GM10266 (cell line): ENCODE measurements around the gene P2RY6.
A peak's percentile ranks its signal among the peaks of the same experiment; 100 is the strongest.

Source experiments
- DNase-seq: peaks from one replicate; pipeline ENCODE4 v3.0.0; 2012; ENCODE audit errors: extremely low spot score
- TF ChIP-seq, protein P1 (sequence below): IDR thresholded peaks from 2 replicates; pipeline ENCODE4 v1.5.1; 2012; ENCODE audit warnings: mild to moderate bottlenecking, low read depth; ENCODE audit not compliant: control insufficient read depth, insufficient read depth; ENCODE audit errors: missing control alignments

Gene P2RY6

DNA sequence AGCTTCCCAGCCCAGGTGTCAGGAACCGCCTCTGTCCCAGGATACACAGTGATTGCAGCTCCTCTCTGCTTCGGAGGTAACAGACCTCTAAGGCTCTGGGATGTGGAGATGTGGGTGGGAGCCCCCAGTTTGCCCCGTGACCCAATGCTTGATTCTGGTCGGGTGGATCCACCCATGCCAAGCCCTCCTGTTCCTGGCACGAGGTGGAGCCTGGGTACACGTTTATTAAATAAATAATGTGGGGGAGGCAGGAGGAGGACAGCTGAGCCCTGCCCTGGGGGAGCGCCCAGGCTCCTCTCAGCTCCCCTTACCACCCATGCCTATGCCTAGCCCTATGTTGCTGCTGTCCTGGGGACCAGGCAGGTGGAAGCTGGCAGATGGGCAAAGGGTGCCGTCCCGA is 52.0 kb downstream of the P2RY6 start:
- TF ChIP-seq, protein P1, sequence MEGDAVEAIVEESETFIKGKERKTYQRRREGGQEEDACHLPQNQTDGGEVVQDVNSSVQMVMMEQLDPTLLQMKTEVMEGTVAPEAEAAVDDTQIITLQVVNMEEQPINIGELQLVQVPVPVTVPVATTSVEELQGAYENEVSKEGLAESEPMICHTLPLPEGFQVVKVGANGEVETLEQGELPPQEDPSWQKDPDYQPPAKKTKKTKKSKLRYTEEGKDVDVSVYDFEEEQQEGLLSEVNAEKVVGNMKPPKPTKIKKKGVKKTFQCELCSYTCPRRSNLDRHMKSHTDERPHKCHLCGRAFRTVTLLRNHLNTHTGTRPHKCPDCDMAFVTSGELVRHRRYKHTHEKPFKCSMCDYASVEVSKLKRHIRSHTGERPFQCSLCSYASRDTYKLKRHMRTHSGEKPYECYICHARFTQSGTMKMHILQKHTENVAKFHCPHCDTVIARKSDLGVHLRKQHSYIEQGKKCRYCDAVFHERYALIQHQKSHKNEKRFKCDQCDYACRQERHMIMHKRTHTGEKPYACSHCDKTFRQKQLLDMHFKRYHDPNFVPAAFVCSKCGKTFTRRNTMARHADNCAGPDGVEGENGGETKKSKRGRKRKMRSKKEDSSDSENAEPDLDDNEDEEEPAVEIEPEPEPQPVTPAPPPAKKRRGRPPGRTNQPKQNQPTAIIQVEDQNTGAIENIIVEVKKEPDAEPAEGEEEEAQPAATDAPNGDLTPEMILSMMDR: no peak
- no peak for DNase-seq

DNA sequence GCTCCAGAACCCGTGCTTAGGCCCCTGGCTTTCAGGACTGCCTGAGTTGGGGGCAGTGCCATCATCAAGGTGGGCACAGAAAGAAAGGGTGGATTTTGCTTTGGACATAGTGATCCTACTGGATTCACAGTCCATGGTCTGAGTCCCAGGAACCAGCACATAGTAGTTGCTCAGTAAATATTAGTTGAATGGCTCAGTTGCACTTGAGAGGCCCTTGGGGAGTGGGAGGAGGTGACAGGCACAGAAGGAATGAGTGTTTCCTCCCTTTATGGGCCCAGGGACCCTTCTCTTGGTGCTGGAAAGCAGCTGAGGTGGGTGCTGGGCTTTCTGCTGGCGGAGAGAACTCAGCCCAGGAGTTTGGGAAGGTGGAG is 52.5 kb downstream of the P2RY6 start:
- no peak for DNase-seq
- TF ChIP-seq, protein P1: no peak

DNA sequence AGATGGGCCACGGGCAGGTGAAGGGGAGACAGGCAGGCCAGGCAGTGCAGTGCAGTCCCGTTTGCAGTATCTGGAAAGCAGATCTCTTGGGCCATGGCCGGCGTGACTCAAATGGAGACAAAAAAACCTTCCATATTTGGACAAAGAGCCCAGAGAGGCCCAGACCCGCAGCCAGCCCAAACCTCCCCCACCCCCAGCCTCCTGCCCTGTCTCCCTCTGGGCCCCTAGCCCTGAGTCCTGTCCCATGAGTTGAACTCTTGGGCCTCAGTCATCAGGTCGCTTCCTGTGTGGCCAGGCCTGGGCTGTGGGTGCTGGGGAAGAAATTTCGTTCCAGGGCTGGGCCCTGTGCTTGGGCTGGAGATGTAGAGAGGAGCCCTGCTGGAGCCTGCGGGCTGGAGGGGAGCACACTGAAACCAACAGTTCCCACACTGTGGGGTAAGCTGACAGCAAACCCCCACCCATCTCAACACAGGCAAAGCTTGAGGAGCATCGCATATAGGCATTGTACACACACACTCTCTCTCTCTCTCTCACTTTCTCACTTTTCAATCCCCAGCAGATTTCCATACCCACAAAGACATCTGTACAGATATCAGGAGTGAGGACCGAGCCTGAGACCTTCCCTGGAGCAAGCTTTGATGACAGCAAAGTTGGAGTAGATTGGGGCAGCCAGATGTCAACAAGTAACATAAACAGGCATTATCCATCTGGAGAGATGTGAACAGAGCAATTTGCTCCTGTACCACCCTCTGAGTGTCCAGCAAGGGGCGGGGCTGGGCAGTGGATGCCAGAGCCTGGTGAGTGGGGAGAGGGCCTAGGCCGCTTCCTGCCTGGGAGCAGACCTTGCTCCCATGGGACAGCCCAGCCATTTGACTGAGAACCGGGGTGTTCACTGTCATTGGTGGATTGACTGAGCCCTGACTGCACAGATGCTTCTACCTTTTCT is 53.2 kb downstream of the P2RY6 start:
- TF ChIP-seq, protein P1: no peak
- DNase-seq: peak; percentile 86

DNA sequence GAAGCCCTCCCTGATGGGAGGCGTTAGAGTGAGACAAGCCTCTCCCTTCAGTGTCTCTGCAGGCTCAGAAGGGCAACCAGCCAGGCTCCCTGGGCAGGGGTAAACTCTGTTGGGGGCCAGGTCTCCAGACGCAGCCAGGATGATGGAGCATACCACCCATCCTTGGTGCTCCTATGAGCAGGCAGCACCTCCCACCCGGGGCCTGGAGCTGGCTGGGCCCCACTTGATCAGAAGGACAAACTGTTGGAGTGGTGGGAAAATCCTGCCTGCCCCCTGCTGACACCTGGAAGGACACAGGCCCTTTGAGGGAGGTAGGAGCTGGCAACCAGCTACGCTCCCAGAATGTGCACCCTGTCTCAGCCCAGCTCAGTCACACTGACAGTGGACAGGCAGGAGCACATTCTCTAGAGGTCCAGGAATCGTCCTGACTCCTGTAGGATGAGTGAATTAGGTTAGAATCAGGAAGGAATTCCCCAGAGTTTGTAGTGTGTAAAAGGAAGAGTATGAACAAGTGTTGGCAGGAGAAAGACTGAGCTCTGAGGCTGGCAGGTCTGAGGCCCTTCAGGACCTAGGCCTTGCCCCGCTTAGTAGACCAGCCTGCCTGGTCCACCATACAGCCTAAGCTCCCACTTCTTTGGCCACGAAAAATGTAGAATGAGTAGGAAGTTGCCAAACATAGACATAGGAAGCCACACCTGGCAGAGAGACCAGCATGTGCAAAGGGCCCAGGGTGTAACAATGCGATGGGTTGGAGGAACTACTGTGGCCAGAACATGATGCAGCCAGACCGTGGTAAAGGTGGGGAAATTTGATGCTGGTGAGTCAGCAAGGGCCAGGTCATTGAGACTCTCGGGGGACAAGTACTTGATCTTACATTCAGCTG is 55.0 kb downstream of the P2RY6 start:
- DNase-seq: peak; percentile 62

DNA sequence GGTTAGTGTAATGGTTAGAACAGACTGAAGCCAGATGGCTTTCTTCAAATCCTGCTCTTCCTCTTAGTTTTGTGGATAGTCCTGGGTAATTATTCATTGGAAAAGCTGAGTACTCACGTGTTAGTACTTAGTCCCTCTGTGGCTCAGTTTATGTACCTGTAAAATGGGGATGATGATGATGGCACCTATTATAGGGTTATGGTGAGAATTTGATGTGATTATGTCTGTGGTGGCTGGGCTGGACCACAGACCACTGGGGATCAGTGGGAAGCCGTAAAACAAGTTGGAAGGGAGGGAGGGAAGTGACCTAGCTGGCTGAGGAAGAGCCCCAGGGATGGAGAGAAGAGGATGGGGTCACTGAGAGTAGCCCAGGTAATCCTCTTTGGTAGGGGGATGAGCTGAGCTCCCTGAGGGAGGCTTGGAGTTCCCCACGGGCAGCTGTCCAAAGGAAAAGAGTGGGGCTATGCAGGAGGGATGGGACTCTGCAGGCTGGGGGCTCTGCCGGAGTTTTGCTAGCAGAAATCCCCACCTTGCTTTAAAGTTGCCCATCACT is 55.8 kb downstream of the P2RY6 start:
- no peak for DNase-seq
- TF ChIP-seq, protein P1: no peak

More for the DNA sequence above, 55.0 kb downstream of the P2RY6 start:
- TF ChIP-seq, protein P1: no peak

DNA sequence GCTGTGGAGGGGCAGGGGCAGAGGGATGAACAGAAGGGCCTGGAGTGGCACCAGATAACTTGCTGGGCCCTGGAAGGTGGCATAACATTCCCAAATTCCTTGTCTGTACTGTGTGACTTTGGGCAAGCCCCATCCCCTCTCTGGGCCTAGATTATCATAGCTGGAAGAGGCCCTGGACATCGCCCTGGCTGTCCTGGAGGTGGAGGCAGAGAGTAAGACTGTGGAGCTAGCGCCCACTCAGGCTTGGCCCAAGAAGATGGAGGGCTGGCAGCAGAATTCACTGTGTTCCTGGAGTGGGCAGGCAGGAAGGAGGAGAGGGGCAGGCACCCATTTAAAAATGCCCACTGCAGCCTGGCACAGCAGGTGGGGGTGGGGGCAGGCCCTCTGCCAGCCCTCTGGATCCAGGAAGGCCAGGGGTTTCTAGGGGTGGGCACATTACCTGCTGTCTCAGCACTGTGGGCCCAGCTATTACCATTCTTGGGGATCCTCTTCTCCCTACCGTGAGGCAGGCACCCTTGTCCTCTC is 58.5 kb downstream of the P2RY6 start:
- TF ChIP-seq, protein P1: peak; percentile 34
- no peak for DNase-seq
